PC-3 (cell line): ENCODE measurements around the gene FOXL3.

ENCODE experiments used
- EZH2 ChIP-seq: fragments of 300-600 bp; sonication (generic); IDR thresholded peaks from one replicate; pipeline ENCODE4 v1.6.1; 2017; ENCODE audit warnings: antibody characterized with exemption, mild to moderate bottlenecking, low read length; ENCODE audit not compliant: unreplicated experiment
- TF ChIP-seq, protein P1 (sequence below): fragments of 300-600 bp; sonication (generic); conservative IDR thresholded peaks from 2 replicates; pipeline ENCODE4 v1.5.1; 2017; ENCODE audit warnings: antibody characterized with exemption, low read depth, mild to moderate bottlenecking, low read length

DNA sequence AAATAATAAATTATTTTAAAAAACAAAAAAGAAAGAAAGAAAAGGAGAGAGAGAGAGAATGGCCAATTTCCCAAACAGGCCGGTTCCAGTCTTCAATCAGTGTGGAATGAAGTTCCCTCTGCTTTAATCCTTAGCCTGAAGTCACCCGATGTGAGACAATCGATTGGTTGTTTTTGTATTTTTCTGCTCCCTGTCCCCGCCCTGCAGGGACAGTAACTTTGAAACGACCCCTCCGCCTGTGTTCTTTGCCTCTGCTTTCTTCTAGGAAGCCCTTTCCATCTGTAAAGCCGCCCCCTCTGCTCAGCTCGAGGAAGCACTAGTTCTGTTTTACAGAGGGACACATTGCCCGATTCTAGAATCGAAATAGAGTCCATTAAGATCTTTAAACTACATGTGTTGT is 33.4 kb downstream of the FOXL3 start:
- TF ChIP-seq, protein P1, sequence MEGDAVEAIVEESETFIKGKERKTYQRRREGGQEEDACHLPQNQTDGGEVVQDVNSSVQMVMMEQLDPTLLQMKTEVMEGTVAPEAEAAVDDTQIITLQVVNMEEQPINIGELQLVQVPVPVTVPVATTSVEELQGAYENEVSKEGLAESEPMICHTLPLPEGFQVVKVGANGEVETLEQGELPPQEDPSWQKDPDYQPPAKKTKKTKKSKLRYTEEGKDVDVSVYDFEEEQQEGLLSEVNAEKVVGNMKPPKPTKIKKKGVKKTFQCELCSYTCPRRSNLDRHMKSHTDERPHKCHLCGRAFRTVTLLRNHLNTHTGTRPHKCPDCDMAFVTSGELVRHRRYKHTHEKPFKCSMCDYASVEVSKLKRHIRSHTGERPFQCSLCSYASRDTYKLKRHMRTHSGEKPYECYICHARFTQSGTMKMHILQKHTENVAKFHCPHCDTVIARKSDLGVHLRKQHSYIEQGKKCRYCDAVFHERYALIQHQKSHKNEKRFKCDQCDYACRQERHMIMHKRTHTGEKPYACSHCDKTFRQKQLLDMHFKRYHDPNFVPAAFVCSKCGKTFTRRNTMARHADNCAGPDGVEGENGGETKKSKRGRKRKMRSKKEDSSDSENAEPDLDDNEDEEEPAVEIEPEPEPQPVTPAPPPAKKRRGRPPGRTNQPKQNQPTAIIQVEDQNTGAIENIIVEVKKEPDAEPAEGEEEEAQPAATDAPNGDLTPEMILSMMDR, result no peak
- TF ChIP-seq EZH2, result no peak
